ENCODE measurements around the gene PLAC8L1. TPM values are rescaled to one million over a fixed set of nuclear protein-coding genes. Genes with fewer than 3 reads are reported as not detected.
"Not testable (repeated sequence)": the region's sequence is repeated elsewhere in the genome, so short reads cannot be mapped to it uniquely, and the experiment has no call there.

PLAC8L1 gene
- total RNA-seq, 2 experiments from 2014 or later = 0.28 to 2.1 TPM

DNA sequence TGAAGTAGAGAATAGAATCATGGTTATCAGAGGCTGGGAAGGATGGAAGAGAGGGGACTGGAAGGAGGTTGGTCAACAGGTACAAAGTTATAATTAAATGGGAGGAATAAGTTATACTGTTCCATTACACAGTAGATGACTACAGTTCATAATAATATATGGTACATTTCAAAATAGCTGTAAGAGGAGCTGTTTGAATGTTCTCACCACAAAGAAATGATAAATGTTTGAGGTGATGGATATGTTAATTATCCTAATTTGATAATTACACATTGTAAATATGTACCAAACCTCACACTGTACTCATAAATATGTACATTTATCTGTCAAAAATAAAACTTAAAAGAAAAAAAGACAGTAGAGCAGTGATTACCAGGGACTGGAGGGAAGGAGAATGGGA lies 12.9 kb upstream of the PLAC8L1 start:
- CTCF ChIA-PET (ENCODE audit: unreplicated experiment) = no interaction called here
- H3K9me3 ChIP-seq (ENCODE audit: low read length) = no peaks in the 10 kb centered on the region
- H3K27ac ChIP-seq (ENCODE audit: low read depth, low read length, poor library complexity, severe bottlenecking) = no peak overlapping the region
- BruUV-seq (replicated peaks) = no TSS peak
- no peak overlapping the region for H3K4me3 ChIP-seq (ENCODE audit: low read depth, low read length, poor library complexity, severe bottlenecking)
- H3K4me2 ChIP-seq (ENCODE audit: low read length) = no peak overlapping the region
- H3K9me2 ChIP-seq (ENCODE audit: insufficient read depth, low read length) = no peaks in the 10 kb centered on the region
- intact Hi-C loops (cut with micrococcal nuclease; ENCODE audit: unreplicated experiment) = loop anchor here (5.0 kb wide), 1 partner anchor 39 kb away; no protein-coding TSS in a partner anchor
- H3K36me3 ChIP-seq (ENCODE audit: insufficient read depth, low read length) = peaks cover 98% of the 10 kb centered on the region
- H4K20me1 ChIP-seq (ENCODE audit: insufficient read depth, low read length) = no peaks in the 10 kb centered on the region
- TF ChIP-seq, protein P1, sequence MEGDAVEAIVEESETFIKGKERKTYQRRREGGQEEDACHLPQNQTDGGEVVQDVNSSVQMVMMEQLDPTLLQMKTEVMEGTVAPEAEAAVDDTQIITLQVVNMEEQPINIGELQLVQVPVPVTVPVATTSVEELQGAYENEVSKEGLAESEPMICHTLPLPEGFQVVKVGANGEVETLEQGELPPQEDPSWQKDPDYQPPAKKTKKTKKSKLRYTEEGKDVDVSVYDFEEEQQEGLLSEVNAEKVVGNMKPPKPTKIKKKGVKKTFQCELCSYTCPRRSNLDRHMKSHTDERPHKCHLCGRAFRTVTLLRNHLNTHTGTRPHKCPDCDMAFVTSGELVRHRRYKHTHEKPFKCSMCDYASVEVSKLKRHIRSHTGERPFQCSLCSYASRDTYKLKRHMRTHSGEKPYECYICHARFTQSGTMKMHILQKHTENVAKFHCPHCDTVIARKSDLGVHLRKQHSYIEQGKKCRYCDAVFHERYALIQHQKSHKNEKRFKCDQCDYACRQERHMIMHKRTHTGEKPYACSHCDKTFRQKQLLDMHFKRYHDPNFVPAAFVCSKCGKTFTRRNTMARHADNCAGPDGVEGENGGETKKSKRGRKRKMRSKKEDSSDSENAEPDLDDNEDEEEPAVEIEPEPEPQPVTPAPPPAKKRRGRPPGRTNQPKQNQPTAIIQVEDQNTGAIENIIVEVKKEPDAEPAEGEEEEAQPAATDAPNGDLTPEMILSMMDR (conservative IDR thresholded peaks at IDR 0.05; ENCODE audit: low read length) = no peak
- TF ChIP-seq EZH2phosphoT487 (IDR thresholded peaks at IDR 0.05; ENCODE audit: borderline replicate concordance, low read depth, low read length) = no peak
- H3K79me2 ChIP-seq (ENCODE audit: insufficient read depth, low read depth, low read length) = no peaks in the 10 kb centered on the region
- H3K4me1 ChIP-seq (ENCODE audit: insufficient read depth, low read length, poor library complexity, severe bottlenecking) = no peaks in the 10 kb centered on the region
- no peak for DNase-seq (ENCODE audit: low spot score)
- H2AFZ ChIP-seq (ENCODE audit: low read length) = no peak overlapping the region
- POLR2A ChIA-PET = interaction anchor here (0.6 to 3.0 kb wide), 4 partner anchors 9 to 33 kb away, joined by 4 to 15 read pairs (median 8); no protein-coding TSS in a partner anchor

DNA sequence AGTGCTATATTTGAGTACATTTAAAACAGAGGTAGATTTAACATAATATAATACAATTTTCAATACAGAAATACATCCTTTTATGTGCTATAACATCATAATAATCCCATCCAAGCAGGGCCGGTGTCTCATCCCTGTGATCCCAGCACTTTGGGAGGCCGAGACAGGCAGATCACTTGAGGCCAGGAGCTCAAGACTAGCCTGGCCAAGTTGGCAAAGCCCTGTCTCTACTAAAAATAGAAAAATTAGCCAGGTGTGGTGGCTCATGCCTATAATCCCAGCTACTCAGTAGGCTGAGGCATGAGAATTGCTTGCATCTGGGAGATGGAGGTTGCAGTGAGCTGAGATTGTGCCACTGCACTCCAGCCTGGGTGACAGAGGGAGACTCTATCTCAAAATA lies 11.8 kb upstream of the PLAC8L1 start:
- H3K4me3 ChIP-seq (ENCODE audit: low read depth, low read length, poor library complexity, severe bottlenecking); H3K4me1 ChIP-seq (ENCODE audit: insufficient read depth, low read length, poor library complexity, severe bottlenecking); H3K27ac ChIP-seq (ENCODE audit: low read depth, low read length, poor library complexity, severe bottlenecking); H3K9me3 ChIP-seq (ENCODE audit: low read length); H2AFZ ChIP-seq (ENCODE audit: low read length); CTCF ChIA-PET (ENCODE audit: unreplicated experiment); BruUV-seq (replicated peaks); H3K79me2 ChIP-seq (ENCODE audit: insufficient read depth, low read depth, low read length); H4K20me1 ChIP-seq (ENCODE audit: insufficient read depth, low read length); H3K9me2 ChIP-seq (ENCODE audit: insufficient read depth, low read length); DNase-seq (ENCODE audit: low spot score); H3K4me2 ChIP-seq (ENCODE audit: low read length): not testable (repeated sequence)
- intact Hi-C loops (cut with micrococcal nuclease; ENCODE audit: unreplicated experiment) = loop anchor here (5.0 kb wide), 1 partner anchor 40 kb away; no protein-coding TSS in a partner anchor
- POLR2A ChIA-PET = interaction anchor here (0.6 to 3.0 kb wide), 6 partner anchors 13 to 150 kb away, joined by 3 to 9 read pairs (median 3); no protein-coding TSS in a partner anchor
- peaks cover 98% of the 10 kb centered on the region for H3K36me3 ChIP-seq (ENCODE audit: insufficient read depth, low read length)

DNA sequence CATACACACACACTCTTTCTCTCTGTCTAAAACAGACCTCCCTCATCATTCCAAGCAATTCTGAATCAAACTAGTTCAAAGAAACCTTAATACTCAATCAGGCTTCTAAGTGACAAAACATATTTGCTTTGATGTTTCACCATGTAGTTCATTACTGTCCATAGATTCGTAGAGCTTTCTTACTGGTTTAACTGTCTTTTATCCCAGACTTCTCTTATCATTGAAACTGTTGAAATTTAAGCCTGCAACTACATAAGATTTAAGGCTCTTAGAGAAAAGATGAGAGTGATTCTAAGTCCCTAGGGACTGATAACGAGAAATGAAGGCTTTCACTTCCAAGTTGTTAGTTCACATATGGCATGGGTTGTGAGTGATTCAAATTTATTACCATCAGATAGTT lies 11.0 kb upstream of the PLAC8L1 start:
- no peaks in the 10 kb centered on the region for H3K9me3 ChIP-seq (ENCODE audit: low read length)
- H3K4me2 ChIP-seq (ENCODE audit: low read length) = no peak overlapping the region
- H3K4me1 ChIP-seq (ENCODE audit: insufficient read depth, low read length, poor library complexity, severe bottlenecking) = peaks cover 15% of the 10 kb centered on the region
- no peaks in the 10 kb centered on the region for H3K79me2 ChIP-seq (ENCODE audit: insufficient read depth, low read depth, low read length)
- H2AFZ ChIP-seq (ENCODE audit: low read length) = no peak overlapping the region
- no peaks in the 10 kb centered on the region for H3K9me2 ChIP-seq (ENCODE audit: insufficient read depth, low read length)
- H3K27ac ChIP-seq (ENCODE audit: low read depth, low read length, poor library complexity, severe bottlenecking) = no peak overlapping the region
- BruUV-seq (replicated peaks) = no TSS peak
- no peak overlapping the region for H3K4me3 ChIP-seq (ENCODE audit: low read depth, low read length, poor library complexity, severe bottlenecking)
- intact Hi-C loops (cut with micrococcal nuclease; ENCODE audit: unreplicated experiment) = loop anchor here (5.0 kb wide), 1 partner anchor 41 kb away; no protein-coding TSS in a partner anchor
- ChIA-PET CTCF (ENCODE audit: unreplicated experiment) (no interaction called here), POLR2A (interaction anchor here (0.6 to 2.0 kb wide), 4 partner anchors 14 to 44 kb away, joined by 3 to 5 read pairs (median 4); no protein-coding TSS in a partner anchor)
- H3K36me3 ChIP-seq (ENCODE audit: insufficient read depth, low read length) = peaks cover 95% of the 10 kb centered on the region
- DNase-seq (ENCODE audit: low spot score) = no peak
- no peaks in the 10 kb centered on the region for H4K20me1 ChIP-seq (ENCODE audit: insufficient read depth, low read length)
- no peak for TF ChIP-seq EZH2phosphoT487 (IDR thresholded peaks at IDR 0.05; ENCODE audit: borderline replicate concordance, low read depth, low read length)
- TF ChIP-seq, protein P1 (conservative IDR thresholded peaks at IDR 0.05; ENCODE audit: low read length) = no peak
